ENCODE data around the gene GSTM5.
A peak's percentile ranks its signal among the peaks of the same experiment; 100 is the strongest.
"Not testable (repeated sequence)": the region's sequence is repeated elsewhere in the genome, so short reads cannot be mapped to it uniquely, and the experiment has no call there.

Gene GSTM5

GRCh38 chr1:109728870-109729269 is 16.8 kb downstream of the GSTM5 start:
- Mint-ChIP-seq H3K9me3 (no peaks in the 10 kb centered on the region), H3K27ac (no peak overlapping the region), H3K4me3 (no peak overlapping the region), H3K4me1 (no peaks in the 10 kb centered on the region), H3K36me3 (no peaks in the 10 kb centered on the region), H3K27me3 (peaks cover 43% of the 10 kb centered on the region)
- CTCF ChIA-PET = no interaction called here
- DNase-seq = no peak

- CTCF ChIA-PET = no interaction called here
- no peak for DNase-seq
- no peak overlapping the region for H3K4me3 Mint-ChIP-seq
- H3K27ac Mint-ChIP-seq = no peak overlapping the region
- H3K9me3 Mint-ChIP-seq = no peaks in the 10 kb centered on the region
- H3K27me3 Mint-ChIP-seq = peaks cover 41% of the 10 kb centered on the region
- H3K4me1 Mint-ChIP-seq = no peaks in the 10 kb centered on the region
- no peaks in the 10 kb centered on the region for H3K36me3 Mint-ChIP-seq
These were observed 18.6 kb downstream of the GSTM5 start for GRCh38 chr1:109730666-109731065.

GRCh38 chr1:109732390-109732881 is 20.4 kb downstream of the GSTM5 start:
- CTCF ChIA-PET = no interaction called here
- DNase-seq = no peak
- peaks cover 46% of the 10 kb centered on the region for H3K27me3 Mint-ChIP-seq
- H3K9me3 Mint-ChIP-seq = no peaks in the 10 kb centered on the region
- no peak overlapping the region for H3K27ac Mint-ChIP-seq
- H3K36me3 Mint-ChIP-seq = no peaks in the 10 kb centered on the region
- H3K4me3 Mint-ChIP-seq = no peak overlapping the region
- no peaks in the 10 kb centered on the region for H3K4me1 Mint-ChIP-seq

GRCh38 chr1:109733236-109733870 is 21.3 kb downstream of the GSTM5 start:
- Mint-ChIP-seq H3K4me1 (no peaks in the 10 kb centered on the region), H3K9me3 (no peaks in the 10 kb centered on the region), H3K27ac (no peak overlapping the region), H3K4me3 (no peak overlapping the region), H3K36me3 (no peaks in the 10 kb centered on the region), H3K27me3 (peaks cover 53% of the 10 kb centered on the region)
- CTCF ChIA-PET = interaction anchor here (0.5 to 0.9 kb wide), 2 partner anchors 11 to 234 kb away, joined by 3 read pairs; no protein-coding TSS in a partner anchor
- DNase-seq = no peak

- no peaks in the 10 kb centered on the region for H3K9me3 Mint-ChIP-seq
- peaks cover 60% of the 10 kb centered on the region for H3K27me3 Mint-ChIP-seq
- CTCF ChIA-PET = no interaction called here
- peaks cover 9% of the 10 kb centered on the region for H3K4me1 Mint-ChIP-seq
- no peaks in the 10 kb centered on the region for H3K36me3 Mint-ChIP-seq
- peak; percentile 82 for DNase-seq
- H3K4me3 Mint-ChIP-seq = peak overlapping the region; percentile 68
- no peak overlapping the region for H3K27ac Mint-ChIP-seq
These were observed 27.9 kb downstream of the GSTM5 start for GRCh38 chr1:109739738-109740614.

- H3K36me3 Mint-ChIP-seq = no peaks in the 10 kb centered on the region
- peak within 1 kb of the TSS; percentile 53 for H3K27ac Mint-ChIP-seq
- peak within 1 kb of the TSS; percentile 68 for H3K4me3 Mint-ChIP-seq
- no peak for DNase-seq
- CTCF ChIA-PET = no interaction called here
- no peaks in the 10 kb centered on the region for H3K9me3 Mint-ChIP-seq
- H3K27me3 Mint-ChIP-seq = peaks cover 65% of the 10 kb centered on the region
- H3K4me1 Mint-ChIP-seq = peaks cover 9% of the 10 kb centered on the region
These were observed 28.7 kb downstream of the GSTM5 start, which contains the start of gene GSTM3 for GRCh38 chr1:109740615-109741373. TSS of gene GSTM3 (minus strand) at chr1:109741038. CDS start at chr1:109740287, 751 bp downstream.

- CTCF ChIA-PET, H3K4me3 Mint-ChIP-seq, H3K27ac Mint-ChIP-seq, H3K4me1 Mint-ChIP-seq, H3K36me3 Mint-ChIP-seq, H3K9me3 Mint-ChIP-seq, DNase-seq: not testable (repeated sequence)
- peaks cover 64% of the 10 kb centered on the region for H3K27me3 Mint-ChIP-seq
These were observed 36.3 kb downstream of the GSTM5 start for GRCh38 chr1:109748311-109748710.

- no peaks in the 10 kb centered on the region for H3K36me3 Mint-ChIP-seq
- H3K4me1 Mint-ChIP-seq = no peaks in the 10 kb centered on the region
- peaks cover 3% of the 10 kb centered on the region for H3K9me3 Mint-ChIP-seq
- DNase-seq = no peak
- CTCF ChIA-PET = interaction anchor here (0.7 to 2.0 kb wide), 3 partner anchors 14 to 235 kb away, joined by 3 to 8 read pairs (median 3); partner anchors contain the start of gene AHCYL1
- H3K27me3 Mint-ChIP-seq = peaks cover 64% of the 10 kb centered on the region
- no peak overlapping the region for H3K4me3 Mint-ChIP-seq
- no peak overlapping the region for H3K27ac Mint-ChIP-seq
These were observed 37.2 kb downstream of the GSTM5 start for GRCh38 chr1:109749221-109749620.

GRCh38 chr1:109750241-109750882 is 38.3 kb downstream of the GSTM5 start:
- no peak overlapping the region for H3K27ac Mint-ChIP-seq
- CTCF ChIA-PET = interaction anchor here (0.8 to 2.0 kb wide), 3 partner anchors 10 to 234 kb away, joined by 3 to 8 read pairs (median 3); partner anchors contain the start of gene AHCYL1
- H3K9me3 Mint-ChIP-seq = peaks cover 3% of the 10 kb centered on the region
- DNase-seq = no peak
- no peaks in the 10 kb centered on the region for H3K4me1 Mint-ChIP-seq
- H3K27me3 Mint-ChIP-seq = peaks cover 58% of the 10 kb centered on the region
- no peaks in the 10 kb centered on the region for H3K36me3 Mint-ChIP-seq
- no peak overlapping the region for H3K4me3 Mint-ChIP-seq

GRCh38 chr1:109750920-109751319 is 38.9 kb downstream of the GSTM5 start:
- H3K27ac Mint-ChIP-seq = no peak overlapping the region
- no peaks in the 10 kb centered on the region for H3K36me3 Mint-ChIP-seq
- H3K9me3 Mint-ChIP-seq = peaks cover 3% of the 10 kb centered on the region
- no peak overlapping the region for H3K4me3 Mint-ChIP-seq
- no peak for DNase-seq
- H3K4me1 Mint-ChIP-seq = no peaks in the 10 kb centered on the region
- CTCF ChIA-PET = interaction anchor here (0.8 to 1.2 kb wide), 2 partner anchors 10 to 23 kb away, joined by 3 read pairs; no protein-coding TSS in a partner anchor
- H3K27me3 Mint-ChIP-seq = peaks cover 61% of the 10 kb centered on the region

GRCh38 chr1:109751531-109752260 is 39.6 kb downstream of the GSTM5 start:
- no peak for DNase-seq
- no peak overlapping the region for H3K4me3 Mint-ChIP-seq
- CTCF ChIA-PET = interaction anchor here (1.2 kb wide), 1 partner anchor 22 kb away, joined by 3 read pairs; no protein-coding TSS in a partner anchor
- H3K9me3 Mint-ChIP-seq = peaks cover 3% of the 10 kb centered on the region
- no peaks in the 10 kb centered on the region for H3K4me1 Mint-ChIP-seq
- peaks cover 65% of the 10 kb centered on the region for H3K27me3 Mint-ChIP-seq
- no peaks in the 10 kb centered on the region for H3K36me3 Mint-ChIP-seq
- no peak overlapping the region for H3K27ac Mint-ChIP-seq

- no peak overlapping the region for H3K27ac Mint-ChIP-seq
- peaks cover 50% of the 10 kb centered on the region for H3K27me3 Mint-ChIP-seq
- no peak overlapping the region for H3K4me3 Mint-ChIP-seq
- no peaks in the 10 kb centered on the region for H3K9me3 Mint-ChIP-seq
- CTCF ChIA-PET = interaction anchor here (0.9 to 2.3 kb wide), 2 partner anchors 112 to 115 kb away, joined by 3 to 11 read pairs; no protein-coding TSS in a partner anchor
- no peaks in the 10 kb centered on the region for H3K36me3 Mint-ChIP-seq
- no peaks in the 10 kb centered on the region for H3K4me1 Mint-ChIP-seq
- no peak for DNase-seq
These were observed 42.7 kb downstream of the GSTM5 start for GRCh38 chr1:109754738-109755137.

- not testable (repeated sequence) for H3K27ac Mint-ChIP-seq
- CTCF ChIA-PET = interaction anchor here (2.3 kb wide), 1 partner anchor 116 kb away, joined by 11 read pairs; no protein-coding TSS in a partner anchor
- H3K27me3 Mint-ChIP-seq = peaks cover 35% of the 10 kb centered on the region
These were observed 44.3 kb downstream of the GSTM5 start for GRCh38 chr1:109756325-109756724.

More at GRCh38 chr1:109756325-109756724, 44.3 kb downstream of the GSTM5 start:
- not testable (repeated sequence) for H3K36me3 Mint-ChIP-seq, DNase-seq, H3K4me1 Mint-ChIP-seq, H3K9me3 Mint-ChIP-seq, H3K4me3 Mint-ChIP-seq
